Fibroblast of villous mesenchyme (primary cell): ENCODE data around the gene EME2. TPM values are rescaled to one million over a fixed set of nuclear protein-coding genes. Genes with fewer than 3 reads are reported as not detected.

Experiments used
- DNase-seq: peaks from one replicate; pipeline ENCODE4 v3.0.0-alpha.2; 2010; ENCODE audit warnings: low read depth
- H3K4me3 ChIP-seq: 2 replicates; pipeline ENCODE4 v1.5.1; 2011; ENCODE audit warnings: low read depth, mild to moderate bottlenecking, low read length
- total RNA-seq: library from RNA; depleted of rRNA; stranded (reverse); fragments of >200 nt; gene quantifications from 2 replicates; pipeline ENCODE4 v1.2.3, GENCODE V29; 2012
- TF ChIP-seq, protein P1 (sequence below): IDR thresholded peaks from 2 replicates; pipeline ENCODE4 v1.5.1; 2012; ENCODE audit warnings: low read depth, mild to moderate bottlenecking, low read length; ENCODE audit not compliant: insufficient read depth

Gene EME2
- total RNA-seq, 1 donor, result 15.5 TPM

- TF ChIP-seq, protein P1, sequence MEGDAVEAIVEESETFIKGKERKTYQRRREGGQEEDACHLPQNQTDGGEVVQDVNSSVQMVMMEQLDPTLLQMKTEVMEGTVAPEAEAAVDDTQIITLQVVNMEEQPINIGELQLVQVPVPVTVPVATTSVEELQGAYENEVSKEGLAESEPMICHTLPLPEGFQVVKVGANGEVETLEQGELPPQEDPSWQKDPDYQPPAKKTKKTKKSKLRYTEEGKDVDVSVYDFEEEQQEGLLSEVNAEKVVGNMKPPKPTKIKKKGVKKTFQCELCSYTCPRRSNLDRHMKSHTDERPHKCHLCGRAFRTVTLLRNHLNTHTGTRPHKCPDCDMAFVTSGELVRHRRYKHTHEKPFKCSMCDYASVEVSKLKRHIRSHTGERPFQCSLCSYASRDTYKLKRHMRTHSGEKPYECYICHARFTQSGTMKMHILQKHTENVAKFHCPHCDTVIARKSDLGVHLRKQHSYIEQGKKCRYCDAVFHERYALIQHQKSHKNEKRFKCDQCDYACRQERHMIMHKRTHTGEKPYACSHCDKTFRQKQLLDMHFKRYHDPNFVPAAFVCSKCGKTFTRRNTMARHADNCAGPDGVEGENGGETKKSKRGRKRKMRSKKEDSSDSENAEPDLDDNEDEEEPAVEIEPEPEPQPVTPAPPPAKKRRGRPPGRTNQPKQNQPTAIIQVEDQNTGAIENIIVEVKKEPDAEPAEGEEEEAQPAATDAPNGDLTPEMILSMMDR, result no peak
- H3K4me3 ChIP-seq, result no peak overlapping the region
- DNase-seq, result no peak
These were observed 6.7 kb downstream of the EME2 start for GRCh38 chr16:1779234-1779701.

DNA sequence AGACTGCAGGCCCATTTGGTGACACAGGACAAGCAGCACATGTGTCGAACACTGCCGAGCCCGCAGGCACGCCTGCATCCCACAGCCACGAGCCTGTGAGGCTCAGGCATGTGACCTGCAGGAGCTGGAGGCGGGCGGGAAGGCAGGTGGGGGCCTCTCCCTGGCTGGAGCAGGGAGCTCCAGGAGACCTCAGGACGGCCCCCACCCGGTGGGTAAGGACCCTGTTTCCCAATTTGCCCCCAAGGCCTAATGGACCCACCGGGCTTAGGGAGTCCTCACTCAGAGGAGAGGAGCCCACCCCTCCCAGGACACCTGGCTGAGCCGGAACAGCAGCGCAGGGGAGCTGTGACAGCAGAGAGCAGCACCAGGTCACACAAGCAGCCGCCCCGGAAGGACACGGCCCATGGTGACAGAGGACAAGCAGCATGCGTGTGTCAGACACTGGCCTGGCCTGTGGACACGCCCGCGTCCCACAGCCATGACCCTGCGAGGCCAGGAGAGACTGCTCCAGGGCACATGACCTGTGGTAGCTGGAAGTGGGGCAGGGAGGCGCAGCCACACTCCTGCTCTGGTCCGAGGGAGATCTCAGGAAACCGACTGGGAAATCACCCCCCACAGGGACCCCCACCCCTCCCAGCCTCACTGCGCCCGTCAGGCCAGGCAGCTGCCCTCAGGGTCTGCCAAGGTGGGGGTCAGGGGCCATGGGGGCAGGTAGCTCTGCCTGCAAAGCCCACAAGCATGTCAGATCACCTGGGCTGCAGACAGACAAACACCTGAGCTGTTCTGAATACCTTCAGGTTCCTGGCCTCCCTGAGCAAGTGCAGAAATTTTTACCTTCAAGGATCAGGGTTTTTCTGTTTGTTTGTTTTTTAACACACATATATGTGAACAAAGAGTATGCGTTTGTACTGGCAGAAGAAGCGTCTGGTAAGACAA lies 7.4 kb downstream of the EME2 start:
- no peak for DNase-seq
- no peak overlapping the region for H3K4me3 ChIP-seq
- TF ChIP-seq, protein P1, result no peak

DNA sequence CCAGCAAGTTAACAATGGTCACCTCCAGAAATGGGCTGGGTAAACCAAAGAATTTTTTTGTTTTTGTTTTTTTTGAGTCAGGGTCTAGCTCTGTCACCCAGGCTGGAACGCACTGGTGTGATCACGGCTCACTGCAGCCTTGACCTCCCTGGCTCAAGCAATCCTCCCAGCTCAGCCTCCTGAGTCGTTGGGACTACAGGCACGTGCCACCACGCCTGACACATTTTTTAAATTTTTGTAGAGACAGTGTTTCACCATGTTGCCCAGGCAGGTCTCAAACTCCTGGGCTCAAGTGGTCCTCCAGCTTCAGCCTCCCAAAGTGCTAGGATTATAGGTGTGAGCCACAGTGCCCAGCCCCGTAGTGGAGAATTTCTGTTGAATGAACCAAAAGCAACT lies 8.1 kb downstream of the EME2 start:
- TF ChIP-seq, protein P1, result no peak
- H3K4me3 ChIP-seq, result no peak overlapping the region
- no peak for DNase-seq

DNA sequence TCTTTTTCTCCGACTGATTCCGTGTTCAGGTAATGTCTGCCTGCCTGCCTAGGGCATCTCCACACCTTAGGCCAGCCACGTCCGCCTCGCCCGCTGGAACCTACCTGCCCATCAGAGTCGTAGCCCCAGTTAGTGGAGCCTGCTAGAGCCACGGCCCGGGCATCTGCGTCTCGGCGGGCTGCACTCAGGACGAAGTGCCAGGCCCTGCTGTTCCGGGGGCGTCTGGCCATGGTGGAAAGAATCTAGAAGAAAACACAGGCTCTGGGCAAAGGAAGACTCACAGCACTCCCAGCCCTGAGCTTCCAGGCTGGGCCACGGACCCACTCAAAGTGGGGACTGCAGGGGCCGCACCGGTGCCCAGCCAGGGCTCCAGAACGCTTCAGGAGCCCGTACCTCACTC lies 8.6 kb downstream of the EME2 start:
- H3K4me3 ChIP-seq, result peak overlapping the region; percentile 81
- TF ChIP-seq, protein P1, result no peak

GRCh38 chr16:1781758-1782407 lies 9.3 kb downstream of the EME2 start:
- TF ChIP-seq, protein P1, result no peak
- peak; percentile 13 for DNase-seq
- H3K4me3 ChIP-seq, result peak overlapping the region; percentile 81

More for the DNA sequence above, 8.6 kb downstream of the EME2 start:
- DNase-seq, result no peak

- DNase-seq, result peak; percentile 100
- H3K4me3 ChIP-seq, result peak within 1 kb of the TSS; percentile 91
- TF ChIP-seq, protein P1, result no peak
These were observed 10.0 kb downstream of the EME2 start, which contains the start of the genes NUBP2 and SPSB3 for GRCh38 chr16:1782408-1783264. NUBP2 (plus strand) TSS chr16:1782960; CDS start chr16:1783021, 61 bp downstream. SPSB3 (minus strand) TSS chr16:1782571; CDS start chr16:1781483, 1,088 bp downstream.
